Smooth muscle cell (in vitro differentiated cells): ENCODE results near the gene ACOXL. TPM values are rescaled to one million over a fixed set of nuclear protein-coding genes. Genes with fewer than 3 reads are reported as not detected.
A peak's percentile ranks its signal among the peaks of the same experiment; 100 is the strongest.
"Not testable (repeated sequence)": the region's sequence is repeated elsewhere in the genome, so short reads cannot be mapped to it uniquely, and the experiment has no call there.

Experiments
- DNase-seq: peaks from one replicate; lab custom pipeline; 2025; ENCODE audit not compliant: unreplicated experiment; lab: John Stamatoyannopoulos, UW
- H2AFZ ChIP-seq: fragments of 200-600 bp; sonication (generic); 2 replicates; pipeline ENCODE4 v1.6.0; 2016; ENCODE audit warnings: antibody characterized with exemption, low read depth, mild to moderate bottlenecking
- H3F3A ChIP-seq: fragments of 200-600 bp; sonication (generic); 2 replicates; pipeline ENCODE4 v1.6.0; 2017; ENCODE audit warnings: antibody characterized with exemption, low read depth
- H3K27ac ChIP-seq: fragments of 200-600 bp; sonication (generic); 2 replicates; pipeline ENCODE4 v1.5.1; 2016; ENCODE audit warnings: low read depth, mild to moderate bottlenecking
- H3K27me3 ChIP-seq: fragments of 200-600 bp; sonication (generic); 2 replicates; pipeline ENCODE4 v1.6.1; 2016; ENCODE audit warnings: low read depth, mild to moderate bottlenecking
- H3K36me3 ChIP-seq: fragments of 200-600 bp; sonication (generic); 2 replicates; pipeline ENCODE4 v1.5.1; 2016; ENCODE audit warnings: low read depth
- H3K4me1 ChIP-seq: fragments of 200-600 bp; sonication (generic); 2 replicates; pipeline ENCODE4 v1.5.1; 2016; ENCODE audit warnings: low read depth
- H3K4me2 ChIP-seq: fragments of 200-600 bp; sonication (generic); 2 replicates; pipeline ENCODE4 v1.6.0; 2016; ENCODE audit warnings: mild to moderate bottlenecking
- H3K4me3 ChIP-seq: fragments of 200-600 bp; sonication (generic); 2 replicates; pipeline ENCODE4 v1.5.1; 2016; ENCODE audit warnings: mild to moderate bottlenecking
- H3K79me2 ChIP-seq: fragments of 200-600 bp; sonication (generic); 2 replicates; pipeline ENCODE4 v1.6.0; 2016; ENCODE audit warnings: low read depth, mild to moderate bottlenecking
- H3K9ac ChIP-seq: fragments of 200-600 bp; sonication (generic); 2 replicates; pipeline ENCODE4 v1.6.0; 2016; ENCODE audit warnings: low read depth
- H3K9me3 ChIP-seq: fragments of 200-600 bp; sonication (generic); replicated peaks from 2 replicates; pipeline ENCODE4 v1.5.1; 2016; ENCODE audit warnings: low read depth
- H4K20me1 ChIP-seq: fragments of 200-600 bp; sonication (generic); 2 replicates; pipeline ENCODE4 v1.6.0; 2016; ENCODE audit warnings: low read depth
- WGBS: methylation state at CpG from one replicate; pipeline ENCODE4 v1.1.7; 2016; ENCODE audit warnings: low lambda C conversion rate; 5-methylcytosine and 5-hydroxymethylcytosine counted together
- polyA plus RNA-seq: library from polyadenylated mRNA; unstranded; fragments of >200 nt; fragmentation: Nextera tagmentation; extraction: Ambion mirVana; gene quantifications from 2 replicates; pipeline ENCODE4 v1.2.1, GENCODE V29; 2016
- total RNA-seq: library from RNA; depleted of rRNA; stranded (reverse); fragments of >200 nt; gene quantifications from 2 replicates; pipeline ENCODE4 v1.2.3, GENCODE V29; 2014
- TF ChIP-seq, protein P1 (sequence below): fragments of 200-600 bp; sonication (generic); IDR thresholded peaks from 2 replicates; pipeline ENCODE4 v1.5.1; 2017; ENCODE audit warnings: borderline replicate concordance, mild to moderate bottlenecking, antibody characterized with exemption; ENCODE audit not compliant: insufficient read depth, poor library complexity, severe bottlenecking

The ACOXL gene
- total and polyA plus RNA-seq, 2 experiments from 2014 or later: not detected

DNA sequence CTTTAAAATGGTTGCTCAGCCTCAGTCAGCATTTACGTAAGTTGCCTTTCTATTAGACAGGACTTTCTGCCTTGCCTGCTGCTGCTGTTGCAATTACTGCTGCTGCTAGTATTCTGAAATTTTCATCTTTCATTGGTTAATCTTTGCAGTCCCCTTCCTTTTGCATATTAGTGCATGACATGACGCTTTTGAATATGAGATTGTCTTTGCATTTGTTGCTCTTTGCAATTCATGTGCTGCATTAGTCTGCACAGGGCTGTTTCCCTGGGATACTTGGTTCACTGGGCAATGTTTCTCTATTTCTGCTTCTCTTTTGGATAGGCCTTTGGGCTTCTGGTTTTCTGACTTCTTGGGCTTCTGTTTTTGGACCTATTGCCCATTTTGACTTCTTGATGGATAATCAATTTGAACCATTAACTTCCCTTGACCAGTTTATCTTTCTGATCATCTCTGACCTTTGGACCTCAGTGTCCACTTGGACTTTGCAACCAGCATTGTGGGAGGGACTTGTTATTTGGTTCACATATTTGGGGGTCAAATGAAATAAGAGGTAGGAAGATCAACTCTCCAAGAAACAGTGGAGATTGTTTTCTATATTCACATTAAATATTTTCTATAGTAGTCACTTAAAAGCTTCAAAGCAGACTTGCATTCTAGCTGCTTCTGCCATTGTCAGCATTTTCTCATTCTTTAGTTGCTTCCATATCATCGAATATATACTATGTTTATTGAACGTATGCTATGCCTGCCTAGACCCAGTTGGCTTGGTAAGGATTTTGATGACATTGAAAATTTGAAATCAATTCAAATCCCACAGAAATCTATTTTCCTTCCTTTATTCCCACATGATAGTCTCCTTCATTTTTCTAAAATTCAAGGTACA is 42.0 kb upstream of the ACOXL start:
- H3K4me1 ChIP-seq: peaks cover 15% of the 10 kb centered on the region
- no peaks in the 10 kb centered on the region for H3K27me3 ChIP-seq
- H3K79me2 ChIP-seq: no peaks in the 10 kb centered on the region
- H3K4me3 ChIP-seq: no peak overlapping the region
- no peaks in the 10 kb centered on the region for H3K9me3 ChIP-seq
- 92% methylated on average over 4 of the region's 4 CpGs for WGBS
- no peak overlapping the region for H3K9ac ChIP-seq
- no peak overlapping the region for H3K27ac ChIP-seq
- TF ChIP-seq, protein P1, sequence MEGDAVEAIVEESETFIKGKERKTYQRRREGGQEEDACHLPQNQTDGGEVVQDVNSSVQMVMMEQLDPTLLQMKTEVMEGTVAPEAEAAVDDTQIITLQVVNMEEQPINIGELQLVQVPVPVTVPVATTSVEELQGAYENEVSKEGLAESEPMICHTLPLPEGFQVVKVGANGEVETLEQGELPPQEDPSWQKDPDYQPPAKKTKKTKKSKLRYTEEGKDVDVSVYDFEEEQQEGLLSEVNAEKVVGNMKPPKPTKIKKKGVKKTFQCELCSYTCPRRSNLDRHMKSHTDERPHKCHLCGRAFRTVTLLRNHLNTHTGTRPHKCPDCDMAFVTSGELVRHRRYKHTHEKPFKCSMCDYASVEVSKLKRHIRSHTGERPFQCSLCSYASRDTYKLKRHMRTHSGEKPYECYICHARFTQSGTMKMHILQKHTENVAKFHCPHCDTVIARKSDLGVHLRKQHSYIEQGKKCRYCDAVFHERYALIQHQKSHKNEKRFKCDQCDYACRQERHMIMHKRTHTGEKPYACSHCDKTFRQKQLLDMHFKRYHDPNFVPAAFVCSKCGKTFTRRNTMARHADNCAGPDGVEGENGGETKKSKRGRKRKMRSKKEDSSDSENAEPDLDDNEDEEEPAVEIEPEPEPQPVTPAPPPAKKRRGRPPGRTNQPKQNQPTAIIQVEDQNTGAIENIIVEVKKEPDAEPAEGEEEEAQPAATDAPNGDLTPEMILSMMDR: no peak
- H3K36me3 ChIP-seq: no peaks in the 10 kb centered on the region
- H2AFZ ChIP-seq: no peak overlapping the region
- H4K20me1 ChIP-seq: no peaks in the 10 kb centered on the region
- no peak overlapping the region for H3K4me2 ChIP-seq
- H3F3A ChIP-seq: no peaks in the 10 kb centered on the region
- DNase-seq: no peak

DNA sequence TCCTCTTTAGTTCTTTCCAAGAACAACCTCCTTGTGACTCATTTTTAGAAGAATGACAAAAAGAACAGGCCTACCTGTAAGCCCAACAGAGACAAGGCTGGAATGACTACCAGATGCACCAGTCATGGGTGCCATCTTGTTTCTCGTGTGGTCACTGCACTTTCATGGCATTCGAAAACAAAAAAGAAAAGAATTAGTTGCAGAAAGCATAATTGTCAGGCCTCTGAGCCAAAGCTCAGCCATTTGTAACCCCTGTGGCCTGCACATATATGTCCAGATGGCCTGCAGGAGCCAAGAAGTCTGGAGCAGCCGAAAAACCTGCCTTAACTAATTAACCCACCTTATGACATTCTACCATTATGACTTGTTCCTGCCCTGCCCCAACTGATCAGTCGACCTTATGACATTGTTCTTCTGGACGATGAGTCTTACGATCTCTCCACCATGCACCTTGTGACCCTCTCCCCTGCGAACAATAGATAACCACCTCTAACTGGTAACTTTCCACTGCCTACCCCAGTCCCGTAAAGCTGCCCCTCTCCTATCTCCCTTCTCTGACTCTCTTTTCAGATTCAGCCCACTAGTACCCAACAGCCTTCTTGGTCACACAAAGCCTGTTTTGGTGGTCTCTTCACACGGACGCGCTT is 40.6 kb upstream of the ACOXL start:
- H3K79me2 ChIP-seq: no peaks in the 10 kb centered on the region
- no peaks in the 10 kb centered on the region for H3K36me3 ChIP-seq
- H3K4me2 ChIP-seq: no peak overlapping the region
- no peak for DNase-seq
- TF ChIP-seq, protein P1: no peak
- no peak overlapping the region for H2AFZ ChIP-seq
- H3F3A ChIP-seq: no peaks in the 10 kb centered on the region
- no peak overlapping the region for H3K9ac ChIP-seq
- H3K4me1 ChIP-seq: peaks cover 15% of the 10 kb centered on the region
- no peaks in the 10 kb centered on the region for H3K9me3 ChIP-seq
- no peaks in the 10 kb centered on the region for H3K27me3 ChIP-seq
- no peak overlapping the region for H3K27ac ChIP-seq
- no peaks in the 10 kb centered on the region for H4K20me1 ChIP-seq
- 97% methylated on average over 11 of the region's 11 CpGs for WGBS
- no peak overlapping the region for H3K4me3 ChIP-seq

DNA sequence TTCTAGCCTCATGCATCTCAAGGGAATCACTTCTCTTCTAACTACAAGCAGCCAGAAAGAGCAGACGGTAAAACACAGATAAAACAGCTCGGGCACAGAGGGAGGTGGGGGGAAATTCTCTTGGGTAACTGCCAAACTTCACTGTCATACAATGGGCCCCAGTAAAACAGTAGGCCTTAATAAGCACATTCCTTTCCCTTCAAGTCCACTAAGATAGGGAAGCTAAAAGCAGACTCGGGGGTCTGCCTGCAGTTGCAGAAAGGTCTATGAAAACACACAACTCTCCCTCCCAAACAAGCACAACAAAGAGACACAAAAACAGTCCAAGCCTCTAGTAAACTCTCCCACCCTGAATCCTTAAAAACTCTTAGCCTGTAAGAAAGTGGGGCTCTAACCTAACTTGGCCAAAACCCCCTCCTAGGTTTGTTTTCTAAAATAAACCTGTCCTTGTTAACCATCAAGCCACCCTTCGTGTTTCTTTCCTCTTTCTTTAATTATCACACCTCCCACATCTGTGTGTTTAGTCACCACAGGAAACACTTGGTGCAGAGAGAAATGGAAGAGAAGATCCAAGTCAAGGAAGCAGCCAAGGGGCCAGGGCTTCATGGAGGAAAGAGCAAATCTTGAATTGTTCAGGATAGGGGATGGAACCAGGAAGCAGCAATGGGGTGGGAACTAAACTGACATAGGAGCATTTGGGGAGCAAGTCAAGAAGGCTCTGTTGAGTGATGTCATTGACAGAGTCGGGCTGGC is 37.1 kb upstream of the ACOXL start:
- WGBS: 28% methylated on average over 5 of the region's 5 CpGs
- not testable (repeated sequence) for H3K9ac ChIP-seq, H3K27me3 ChIP-seq, H3K36me3 ChIP-seq, H3K79me2 ChIP-seq, H3K4me1 ChIP-seq, H3K9me3 ChIP-seq, H3K4me3 ChIP-seq, H3F3A ChIP-seq, H4K20me1 ChIP-seq, H3K27ac ChIP-seq, H3K4me2 ChIP-seq, DNase-seq
- H2AFZ ChIP-seq: peak overlapping the region; percentile 81

DNA sequence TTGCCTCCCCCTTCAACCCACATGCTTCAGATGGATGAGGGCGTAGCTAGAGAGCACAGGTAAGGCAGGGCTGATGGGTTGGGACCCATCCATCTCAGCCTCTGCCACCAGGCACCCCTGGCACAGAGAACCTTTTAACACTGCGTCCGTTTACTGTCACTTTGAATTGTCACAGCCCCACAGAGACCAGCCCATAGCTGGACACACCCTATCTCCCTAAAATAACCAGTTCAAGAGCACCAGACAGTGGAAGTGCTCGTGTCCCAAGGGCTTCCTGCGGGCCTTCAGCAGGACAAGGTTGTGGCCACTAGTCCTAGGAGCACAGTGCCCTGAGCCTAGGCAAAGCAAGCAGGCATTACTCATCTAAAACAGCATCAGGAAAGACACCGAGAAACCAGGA is 34.1 kb upstream of the ACOXL start:
- H4K20me1 ChIP-seq, H3K27me3 ChIP-seq, H3K27ac ChIP-seq, H3K9me3 ChIP-seq, H3K9ac ChIP-seq, H3K79me2 ChIP-seq, H2AFZ ChIP-seq, DNase-seq, H3K36me3 ChIP-seq, H3K4me2 ChIP-seq, H3K4me1 ChIP-seq, H3K4me3 ChIP-seq, H3F3A ChIP-seq: not testable (repeated sequence)
- WGBS: 100% methylated on average over 1 of the region's 6 CpGs
